H7 (cell line): ENCODE data around the gene CACNA1I. TPM values are rescaled to one million over a fixed set of nuclear protein-coding genes. Genes with fewer than 3 reads are reported as not detected.
A peak's percentile ranks its signal among the peaks of the same experiment; 100 is the strongest.

ENCODE experiments used
- DNase-seq: peaks from one replicate; pipeline ENCODE4 v3.0.0; 2012
- H3K27me3 ChIP-seq: 2 replicates; pipeline ENCODE4 v1.6.0; 2011; ENCODE audit warnings: mild to moderate bottlenecking, low read length; ENCODE audit not compliant: control insufficient read depth, insufficient read depth
- H3K36me3 ChIP-seq: replicated peaks from 2 replicates; pipeline ENCODE4 v1.5.1; 2011; ENCODE audit warnings: low read length; ENCODE audit not compliant: control insufficient read depth, insufficient read depth
- H3K4me3 ChIP-seq: 2 replicates; pipeline ENCODE4 v1.5.1; 2011; ENCODE audit warnings: low read depth, mild to moderate bottlenecking, control low read depth, low read length, moderate library complexity; ENCODE audit not compliant: insufficient read depth
- total RNA-seq: library from RNA; depleted of rRNA; stranded (reverse); fragments of >200 nt; shearing (Covaris generic); gene quantifications from 2 replicates; pipeline ENCODE4 v1.2.3, GENCODE V29; 2014

The CACNA1I gene
- total RNA-seq, 1 experiment from 2014 or later: 0.31 TPM

DNA sequence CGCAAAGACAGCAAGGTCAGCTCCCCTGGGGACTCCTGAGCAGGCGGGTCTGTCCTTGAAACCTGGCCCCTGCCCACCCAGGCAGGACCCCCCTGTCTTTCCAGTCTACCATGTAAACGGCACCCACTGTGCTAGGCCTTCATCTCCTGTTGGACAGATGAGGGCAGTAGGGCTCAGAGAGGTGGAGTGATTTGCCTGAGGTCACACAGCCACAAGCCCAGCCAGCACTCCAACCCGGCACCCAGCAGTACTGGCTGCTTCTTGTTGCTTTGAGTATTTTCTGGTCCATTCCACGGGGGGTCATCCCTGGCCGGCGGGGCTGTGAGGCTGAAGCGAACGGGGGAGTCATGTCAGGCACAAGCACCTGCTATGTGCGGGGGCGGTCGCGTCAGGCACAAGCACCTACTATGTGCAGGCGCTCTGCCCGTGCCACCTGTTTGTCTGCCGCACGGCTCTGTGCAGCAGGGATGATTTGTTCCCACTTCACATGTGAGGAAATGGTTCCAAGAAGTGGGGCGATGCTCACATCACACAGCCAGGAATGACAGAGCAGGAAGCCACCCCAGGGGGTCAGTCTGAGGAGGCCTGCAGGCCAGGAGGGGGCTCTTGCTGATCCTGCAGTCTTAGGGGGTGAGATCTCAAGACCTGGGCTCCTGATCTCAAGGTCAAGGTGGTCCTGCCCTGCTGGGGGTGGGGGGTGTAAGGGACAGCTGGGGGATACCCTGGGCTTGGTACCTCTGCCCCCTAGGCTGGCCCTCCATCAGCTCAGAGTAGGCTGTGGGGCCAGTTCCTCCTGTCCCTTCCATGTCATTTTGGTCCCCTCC, 110.7 kb downstream of the CACNA1I start:
- Histone ChIP-seq H3K27me3 (no peaks in the 10 kb centered on the region), H3K4me3 (no peak overlapping the region), H3K36me3 (no peaks in the 10 kb centered on the region)
- no peak for DNase-seq

DNA sequence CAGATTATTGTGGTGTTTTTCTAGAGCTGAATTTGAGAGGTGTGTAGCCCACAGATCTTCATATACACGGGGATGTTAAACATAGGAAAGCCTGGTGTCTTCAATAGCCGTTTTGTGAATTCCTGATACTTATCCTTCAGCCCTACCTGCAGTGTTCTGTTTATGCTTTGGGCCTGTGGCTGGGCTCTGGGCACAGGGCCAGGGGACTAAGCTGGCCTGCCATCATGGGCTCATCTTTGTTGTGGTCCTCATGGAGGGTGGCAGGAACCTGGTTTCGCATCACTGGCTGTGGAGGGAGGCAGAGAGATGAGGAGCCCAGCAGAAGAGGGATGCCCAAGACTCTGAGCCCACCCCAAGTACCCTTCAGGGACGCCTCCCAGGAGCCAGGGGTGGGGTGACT, 112.4 kb downstream of the CACNA1I start:
- Histone ChIP-seq H3K36me3 (no peaks in the 10 kb centered on the region), H3K27me3 (no peaks in the 10 kb centered on the region), H3K4me3 (no peak overlapping the region)
- DNase-seq: no peak

DNA sequence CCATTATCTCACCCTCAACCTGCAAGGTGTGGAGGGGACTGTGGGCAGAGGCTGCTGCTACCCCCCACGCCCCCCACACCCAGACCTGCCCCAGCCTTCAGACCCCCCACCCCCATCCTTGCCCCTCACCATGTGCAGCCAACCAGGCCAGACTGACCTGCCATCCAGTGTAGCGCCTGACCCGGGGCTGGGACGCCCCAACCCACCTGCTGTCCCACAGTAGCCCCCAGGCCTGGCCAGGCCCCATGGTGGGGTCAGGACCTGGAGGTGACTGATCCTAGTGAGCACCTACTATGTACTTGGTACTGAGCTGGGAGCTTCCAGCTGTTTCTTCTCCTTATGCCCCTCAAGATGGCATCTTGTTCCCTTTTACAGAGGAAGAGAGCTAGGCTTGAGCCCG, 113.1 kb downstream of the CACNA1I start:
- no peak for DNase-seq
- H3K4me3 ChIP-seq: no peak overlapping the region
- H3K27me3 ChIP-seq: no peaks in the 10 kb centered on the region
- no peaks in the 10 kb centered on the region for H3K36me3 ChIP-seq

DNA sequence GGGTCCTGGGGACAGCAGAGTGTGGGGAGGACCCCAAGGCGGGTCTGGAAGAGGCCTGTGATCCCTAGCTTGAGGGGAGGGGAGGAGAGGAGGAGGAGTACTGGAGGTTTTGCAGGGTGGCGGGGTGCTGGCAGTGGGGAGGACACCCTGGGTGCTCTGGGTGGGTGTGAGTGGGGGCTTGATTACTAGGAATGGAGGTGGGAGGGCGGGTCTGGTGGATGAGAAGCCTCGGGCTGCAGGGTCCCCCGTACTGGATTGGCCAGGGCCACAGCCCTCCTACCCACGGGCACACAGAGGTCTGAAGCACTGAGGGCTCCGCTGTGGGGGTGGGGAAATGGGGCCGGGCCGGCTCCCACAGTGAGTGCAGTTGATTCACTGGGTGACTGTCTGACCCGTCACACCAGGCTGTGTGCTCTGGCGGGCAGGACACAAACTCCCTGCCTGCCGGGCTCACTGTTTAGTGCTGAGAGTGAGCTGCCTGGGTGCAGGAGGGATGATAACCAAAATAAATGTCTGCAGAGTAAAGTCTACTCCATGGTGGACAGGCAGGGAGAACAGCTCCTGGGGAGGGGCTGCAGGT, 114.2 kb downstream of the CACNA1I start:
- Histone ChIP-seq H3K4me3 (no peak overlapping the region), H3K36me3 (no peaks in the 10 kb centered on the region), H3K27me3 (no peaks in the 10 kb centered on the region)
- peak; percentile 77 for DNase-seq

DNA sequence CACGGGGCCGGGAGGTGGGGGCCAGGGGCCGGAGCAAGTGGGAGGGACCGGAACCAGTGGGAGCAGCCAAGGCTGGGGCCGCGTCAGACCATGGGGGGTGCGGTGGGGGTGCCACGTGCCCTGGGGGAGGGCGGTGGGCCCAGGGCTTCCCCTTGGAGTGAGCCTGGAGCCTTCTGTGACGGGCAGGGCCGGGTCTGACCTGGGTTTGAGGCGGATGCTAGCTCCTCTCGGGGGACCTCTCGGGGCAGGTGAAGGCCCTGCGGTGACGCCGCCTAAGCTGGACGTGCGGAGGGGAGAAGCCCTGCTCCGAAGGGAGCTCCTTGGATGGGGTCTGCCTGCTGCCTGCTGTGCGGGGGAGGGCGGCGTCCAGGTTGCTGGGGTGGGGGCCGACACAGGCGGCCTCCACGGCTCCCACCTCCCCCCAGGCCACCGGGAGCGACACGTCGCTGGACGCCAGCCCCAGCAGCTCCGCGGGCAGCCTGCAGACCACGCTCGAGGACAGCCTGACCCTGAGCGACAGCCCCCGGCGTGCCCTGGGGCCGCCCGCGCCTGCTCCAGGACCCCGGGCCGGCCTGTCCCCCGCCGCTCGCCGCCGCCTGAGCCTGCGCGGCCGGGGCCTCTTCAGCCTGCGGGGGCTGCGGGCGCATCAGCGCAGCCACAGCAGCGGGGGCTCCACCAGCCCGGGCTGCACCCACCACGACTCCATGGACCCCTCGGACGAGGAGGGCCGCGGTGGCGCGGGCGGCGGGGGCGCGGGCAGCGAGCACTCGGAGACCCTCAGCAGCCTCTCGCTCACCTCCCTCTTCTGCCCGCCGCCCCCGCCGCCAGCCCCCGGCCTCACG, 115.0 kb downstream of the CACNA1I start:
- peak; percentile 76 for DNase-seq
- no peak overlapping the region for H3K4me3 ChIP-seq
- no peaks in the 10 kb centered on the region for H3K27me3 ChIP-seq
- no peaks in the 10 kb centered on the region for H3K36me3 ChIP-seq

DNA sequence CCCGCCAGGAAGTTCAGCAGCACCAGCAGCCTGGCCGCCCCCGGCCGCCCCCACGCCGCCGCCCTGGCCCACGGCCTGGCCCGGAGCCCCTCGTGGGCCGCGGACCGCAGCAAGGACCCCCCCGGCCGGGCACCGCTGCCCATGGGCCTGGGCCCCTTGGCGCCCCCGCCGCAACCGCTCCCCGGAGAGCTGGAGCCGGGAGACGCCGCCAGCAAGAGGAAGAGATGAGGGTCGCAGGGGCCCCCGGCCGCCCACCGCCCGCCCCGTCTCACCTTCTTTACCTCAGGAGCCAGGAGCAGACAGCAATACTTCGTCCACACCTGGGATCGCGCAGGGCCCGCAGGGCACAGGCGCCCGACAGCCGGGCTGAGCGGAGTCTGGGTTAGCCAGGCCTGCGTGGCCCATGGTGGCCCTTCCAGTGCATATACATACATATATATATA, 115.6 kb downstream of the CACNA1I start:
- Histone ChIP-seq H3K36me3 (no peaks in the 10 kb centered on the region), H3K27me3 (no peaks in the 10 kb centered on the region), H3K4me3 (no peak overlapping the region)
- no peak for DNase-seq

DNA sequence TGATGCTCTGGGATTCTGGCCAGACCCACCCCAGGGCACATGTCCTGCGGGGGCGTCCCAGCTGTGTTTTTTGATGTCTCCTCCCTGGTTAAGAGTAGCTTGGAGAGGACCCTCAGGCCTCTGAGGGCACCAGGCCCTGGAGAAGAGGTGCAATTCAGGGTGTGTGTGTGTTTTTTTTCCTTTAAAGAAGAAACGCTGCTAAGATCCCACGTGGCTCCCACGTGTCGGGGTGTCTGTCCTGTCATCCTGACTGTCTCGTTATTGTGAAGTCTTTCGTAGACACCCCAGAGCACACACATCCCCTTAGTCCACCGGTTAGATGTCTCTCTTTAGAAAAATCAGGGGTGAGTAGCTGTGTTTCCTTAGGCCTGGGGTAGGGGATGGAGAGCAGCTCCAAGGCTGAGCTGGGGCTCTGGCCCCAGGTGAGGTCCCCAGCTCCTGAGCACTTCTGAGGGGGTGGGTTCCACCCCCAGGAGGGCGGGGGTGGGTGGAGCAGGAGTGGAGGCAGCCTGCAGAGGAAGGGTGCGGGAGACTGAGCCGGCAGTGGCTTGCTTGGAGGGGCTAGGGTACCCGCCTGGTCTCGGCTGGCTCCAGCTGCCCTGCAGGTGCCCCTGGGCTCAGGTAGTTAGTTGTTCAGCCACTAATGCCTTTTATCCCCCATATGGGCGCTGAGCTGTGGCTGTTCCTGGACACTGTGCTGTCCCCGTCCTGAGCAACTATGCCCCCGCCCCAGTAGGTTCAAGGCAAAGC, 116.4 kb downstream of the CACNA1I start:
- Histone ChIP-seq H3K4me3 (no peak overlapping the region), H3K27me3 (no peaks in the 10 kb centered on the region), H3K36me3 (no peaks in the 10 kb centered on the region)
- DNase-seq: no peak

DNA sequence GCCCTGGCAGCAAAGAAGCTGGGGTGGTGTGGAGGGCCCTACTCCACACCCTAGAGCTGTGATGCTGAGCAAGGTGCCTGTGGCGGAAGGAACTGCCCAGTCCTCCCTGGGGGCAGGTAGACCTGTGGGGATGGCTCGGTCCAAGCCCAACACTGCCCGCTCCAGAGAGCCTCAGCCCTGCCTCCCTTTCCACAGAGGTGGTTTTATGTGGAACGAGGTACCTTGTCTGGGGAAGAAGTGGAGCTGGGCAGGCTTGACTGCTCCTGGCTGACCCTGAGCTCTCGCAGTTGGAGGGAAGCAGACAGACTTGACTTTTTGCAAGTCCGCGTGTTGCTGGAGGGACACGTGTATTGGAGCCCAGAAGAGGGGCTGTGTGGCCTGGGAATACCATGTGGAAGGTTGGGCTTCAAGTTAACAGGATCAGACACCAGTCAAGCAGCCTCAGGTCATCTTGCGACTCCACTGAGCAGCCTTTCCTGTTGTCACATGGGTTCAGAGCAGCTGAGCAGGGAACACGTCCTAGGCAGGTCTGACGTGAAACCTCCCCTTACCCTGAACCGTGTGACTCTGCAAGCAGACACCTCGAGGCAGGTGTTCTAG, 117.7 kb downstream of the CACNA1I start:
- Histone ChIP-seq H3K4me3 (no peak overlapping the region), H3K27me3 (no peaks in the 10 kb centered on the region), H3K36me3 (no peaks in the 10 kb centered on the region)
- no peak for DNase-seq

DNA sequence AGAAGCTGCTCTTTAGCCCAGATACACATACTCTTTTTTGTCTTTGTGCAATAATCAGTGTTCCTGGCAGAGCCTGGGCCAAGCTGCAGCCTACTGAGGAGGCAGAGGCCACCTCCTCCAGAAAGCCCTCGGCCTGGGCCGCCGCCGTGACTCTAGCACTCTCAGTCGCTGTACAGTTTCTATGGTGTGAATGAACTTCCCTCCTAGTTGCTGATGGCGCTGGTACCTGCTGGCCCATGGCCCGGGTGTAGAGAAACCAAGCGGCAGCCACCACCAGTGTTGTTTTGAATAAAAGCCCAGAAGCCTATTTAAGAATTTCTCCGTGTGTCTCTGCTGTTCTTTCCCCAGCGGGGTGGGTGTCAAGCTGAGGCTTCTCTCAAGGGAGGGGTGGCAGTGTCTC, 118.9 kb downstream of the CACNA1I start:
- no peaks in the 10 kb centered on the region for H3K36me3 ChIP-seq
- H3K27me3 ChIP-seq: no peaks in the 10 kb centered on the region
- no peak overlapping the region for H3K4me3 ChIP-seq
- DNase-seq: no peak

DNA sequence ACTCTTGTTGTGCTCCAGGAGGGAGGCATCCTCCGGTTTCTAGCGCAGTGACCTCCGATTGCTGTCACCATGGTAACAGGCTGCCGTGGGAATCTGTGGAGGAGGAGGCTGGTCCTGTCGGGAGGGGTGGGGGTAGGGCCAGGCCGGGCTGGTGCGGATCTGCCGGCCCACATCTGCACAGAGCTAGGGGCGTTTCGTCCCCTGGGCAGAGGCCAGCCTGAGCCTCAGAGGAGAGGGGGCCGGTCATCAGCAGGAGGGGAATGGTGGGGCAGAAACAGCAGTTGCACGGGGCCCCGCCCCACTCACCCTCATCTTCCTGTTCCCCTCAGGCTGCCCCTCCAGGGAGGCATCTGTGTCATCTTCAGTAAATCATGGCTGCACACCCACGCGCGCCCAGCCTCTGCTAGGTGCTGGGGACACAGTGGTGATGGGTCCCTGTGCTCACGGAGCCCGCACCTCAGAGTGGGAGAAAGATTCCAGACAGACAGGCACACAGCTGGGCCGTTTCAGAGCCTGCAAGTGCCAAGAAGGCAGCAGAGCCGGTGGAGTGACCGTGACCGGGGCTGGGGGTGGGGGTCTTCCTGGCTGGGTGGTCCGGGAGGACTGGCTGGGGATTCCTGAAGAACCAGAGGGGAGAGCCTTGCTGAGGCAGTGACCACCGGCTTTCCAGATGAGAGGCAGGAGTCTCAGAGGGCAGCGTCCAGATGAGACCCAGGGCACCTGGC, 120.5 kb downstream of the CACNA1I start:
- H3K27me3 ChIP-seq: no peaks in the 10 kb centered on the region
- DNase-seq: peak; percentile 92

DNA sequence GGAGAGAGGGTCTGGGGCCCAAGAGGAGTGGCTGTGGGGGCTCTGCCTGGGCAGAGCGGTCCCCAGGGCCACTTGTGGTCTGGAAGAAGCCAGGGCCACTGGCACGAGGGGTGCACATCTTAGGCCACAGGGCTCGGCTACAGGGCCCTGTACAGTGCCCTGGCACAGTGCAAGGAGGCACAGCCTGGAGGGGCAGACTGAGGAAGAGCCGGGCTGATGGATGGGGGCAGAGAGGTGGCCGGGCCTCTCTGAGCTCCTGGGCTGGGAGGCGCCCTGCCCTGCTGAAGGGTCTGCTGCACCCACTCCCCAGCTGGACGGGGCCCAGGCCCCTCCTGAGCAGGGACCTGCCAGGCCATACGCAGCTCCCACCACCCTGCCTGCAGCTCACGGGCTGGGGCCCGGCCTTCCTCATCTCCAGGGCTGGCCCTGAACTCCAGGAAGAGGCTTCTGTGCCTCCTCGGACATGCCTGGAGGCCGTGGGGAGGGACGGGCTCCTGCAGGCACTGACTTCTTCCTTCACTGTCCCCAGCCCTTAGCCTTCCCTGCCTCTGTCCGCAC, 123.5 kb downstream of the CACNA1I start:
- peak; percentile 56 for DNase-seq
- H3K27me3 ChIP-seq: no peaks in the 10 kb centered on the region
- H3K4me3 ChIP-seq: no peak overlapping the region
- H3K36me3 ChIP-seq: no peaks in the 10 kb centered on the region

More for the DNA sequence above, 120.5 kb downstream of the CACNA1I start:
- H3K4me3 ChIP-seq: no peak overlapping the region
- H3K36me3 ChIP-seq: no peaks in the 10 kb centered on the region

DNA sequence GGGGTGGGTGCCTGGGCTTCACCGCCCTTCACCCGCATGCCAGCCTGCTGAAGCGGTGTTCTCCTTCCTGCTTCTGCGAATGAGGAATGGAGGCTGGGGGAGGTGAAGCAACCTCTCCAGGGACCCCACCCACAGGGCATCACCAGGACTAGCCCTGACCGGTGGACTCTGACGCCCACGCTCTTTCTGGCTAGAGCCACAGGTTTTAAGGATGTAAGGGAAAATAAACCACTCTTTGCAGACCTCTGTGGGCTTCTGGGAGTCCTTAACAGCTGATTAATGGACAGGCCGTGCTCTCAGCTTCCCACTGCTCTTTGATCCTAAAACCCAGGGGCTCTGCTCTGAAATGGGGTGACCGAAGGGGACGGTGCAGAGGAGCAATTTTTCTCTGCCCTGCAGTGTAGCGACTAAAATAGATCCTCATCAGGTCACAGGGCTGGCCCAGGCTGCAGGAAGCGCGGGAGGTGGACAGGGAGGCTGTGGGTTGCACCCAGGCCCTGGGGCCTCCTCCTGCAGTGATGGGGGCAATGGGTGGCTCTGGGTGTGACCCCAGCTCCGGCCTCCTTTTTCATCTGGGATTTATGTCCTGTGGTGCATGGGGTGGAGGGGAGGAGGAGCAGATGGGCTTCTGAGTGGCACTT, 127.4 kb downstream of the CACNA1I start:
- Histone ChIP-seq H3K36me3 (no peaks in the 10 kb centered on the region), H3K27me3 (no peaks in the 10 kb centered on the region), H3K4me3 (no peak overlapping the region)
- no peak for DNase-seq
